ENCODE measurements around the gene FLAD1. TPM values are rescaled to one million over a fixed set of nuclear protein-coding genes. Genes with fewer than 3 reads are reported as not detected.

The FLAD1 gene
- total RNA-seq, 1 experiment from 2014 or later = 39.9 TPM

DNA sequence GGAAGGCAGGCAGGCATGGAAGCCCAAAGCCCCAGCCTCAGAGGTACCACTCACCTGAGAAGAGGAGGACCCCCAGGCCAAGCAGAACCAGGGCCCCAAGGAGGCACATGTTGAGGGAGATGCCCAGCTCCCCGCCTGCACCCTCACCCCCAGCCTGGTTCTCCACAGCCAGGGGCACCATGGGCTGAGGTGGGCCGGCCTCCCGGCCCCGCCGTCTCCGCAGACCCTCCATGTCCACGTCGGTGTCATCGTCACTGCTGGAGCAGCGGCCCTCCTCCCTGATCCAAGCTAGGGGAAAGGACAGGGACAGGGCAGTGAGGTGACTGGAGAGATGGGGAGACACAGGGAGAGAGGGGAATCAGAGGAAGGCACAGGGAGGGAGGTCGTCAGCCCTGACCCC is 35.1 kb upstream of the FLAD1 start:
- no peak for DNase-seq (ENCODE audit: low spot score)
- in situ Hi-C loops (cut with HindIII; ENCODE audit: low sequenced_read_pairs) = no loop called here

- no peak for DNase-seq (ENCODE audit: low spot score)
- in situ Hi-C loops (cut with HindIII; ENCODE audit: low sequenced_read_pairs) = no loop called here
These were observed 31.1 kb upstream of the FLAD1 start for GRCh38 chr1:154951901-154952657.

DNA sequence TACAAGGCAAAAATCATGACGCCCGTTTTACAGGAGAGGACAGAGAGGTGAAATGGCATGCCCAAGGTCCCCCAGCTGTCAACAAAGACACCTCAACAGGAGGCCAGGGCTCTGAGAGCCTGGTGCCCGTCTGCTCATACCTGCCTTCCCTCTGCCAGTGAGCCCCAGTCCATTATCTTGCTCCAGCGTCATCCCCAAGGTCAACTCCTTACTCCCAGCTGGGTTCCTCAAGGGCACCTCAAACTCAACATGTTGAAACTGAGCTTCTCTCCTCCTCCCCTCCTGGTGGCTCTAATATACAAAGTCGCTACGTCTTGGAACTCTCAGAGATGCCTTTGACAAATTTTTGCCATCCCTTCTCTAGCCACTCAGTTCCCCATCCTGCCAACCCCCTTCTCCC is 30.5 kb upstream of the FLAD1 start:
- in situ Hi-C loops (cut with HindIII; ENCODE audit: low sequenced_read_pairs) = no loop called here
- no peak for DNase-seq (ENCODE audit: low spot score)

GRCh38 chr1:154953611-154954038 is 29.5 kb upstream of the FLAD1 start:
- in situ Hi-C loops (cut with HindIII; ENCODE audit: low sequenced_read_pairs) = no loop called here
- no peak for DNase-seq (ENCODE audit: low spot score)

- peak; percentile 19 for DNase-seq (ENCODE audit: low spot score)
- in situ Hi-C loops (cut with HindIII; ENCODE audit: low sequenced_read_pairs) = no loop called here
These were observed 28.6 kb upstream of the FLAD1 start for GRCh38 chr1:154954541-154954940.

- DNase-seq (ENCODE audit: low spot score) = peak; percentile 98
- in situ Hi-C loops (cut with HindIII; ENCODE audit: low sequenced_read_pairs) = no loop called here
These were observed 28.0 kb upstream of the FLAD1 start for GRCh38 chr1:154955039-154955717.

DNA sequence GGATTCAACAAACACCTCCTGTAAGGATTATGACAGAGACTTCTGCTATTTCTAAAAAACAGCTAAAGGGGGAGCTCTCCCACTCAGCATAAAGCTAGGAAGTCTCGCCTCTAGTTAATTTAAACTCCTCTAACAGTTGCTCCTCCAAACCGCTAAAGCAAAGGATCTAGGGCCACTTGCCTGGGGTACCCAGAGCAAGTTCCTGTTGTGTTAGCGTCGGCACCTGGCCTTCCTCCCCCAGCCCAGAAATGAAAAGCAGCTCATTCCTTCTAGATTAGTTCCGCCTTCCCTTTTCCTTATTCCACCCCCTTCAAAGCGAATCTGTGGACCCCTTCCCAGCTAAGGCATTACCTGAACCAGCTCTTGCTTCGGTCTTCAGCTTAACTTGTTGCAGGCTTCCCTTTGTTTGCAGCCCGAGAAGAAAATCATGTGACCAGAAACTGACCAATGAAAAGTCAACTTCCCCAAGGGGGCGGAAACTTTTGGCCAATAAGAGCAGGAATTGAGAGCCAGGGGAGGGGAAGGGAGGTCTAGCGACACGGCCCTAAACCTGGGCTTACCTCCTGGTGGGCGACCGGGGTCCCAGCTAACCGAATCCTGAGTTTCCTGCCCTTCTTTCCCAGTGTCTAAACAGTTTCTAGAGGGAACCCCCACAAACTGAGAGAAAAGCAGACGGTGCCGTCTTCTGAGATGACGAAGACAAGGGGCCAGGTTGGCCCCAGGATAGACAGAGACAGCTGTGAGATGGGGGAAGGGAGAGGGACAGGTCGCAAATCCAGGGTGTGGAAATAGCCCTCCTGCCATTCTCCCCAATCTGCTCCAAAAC is 27.2 kb upstream of the FLAD1 start, which contains the start of gene PBXIP1:
Gene PBXIP1 (minus strand): TSS at position 382 of the 826 bp plus-strand sequence. CDS start 2,378 bp downstream, outside the sequence.
- in situ Hi-C loops (cut with HindIII; ENCODE audit: low sequenced_read_pairs) = no loop called here
- peak; percentile 93 for DNase-seq (ENCODE audit: low spot score)

DNA sequence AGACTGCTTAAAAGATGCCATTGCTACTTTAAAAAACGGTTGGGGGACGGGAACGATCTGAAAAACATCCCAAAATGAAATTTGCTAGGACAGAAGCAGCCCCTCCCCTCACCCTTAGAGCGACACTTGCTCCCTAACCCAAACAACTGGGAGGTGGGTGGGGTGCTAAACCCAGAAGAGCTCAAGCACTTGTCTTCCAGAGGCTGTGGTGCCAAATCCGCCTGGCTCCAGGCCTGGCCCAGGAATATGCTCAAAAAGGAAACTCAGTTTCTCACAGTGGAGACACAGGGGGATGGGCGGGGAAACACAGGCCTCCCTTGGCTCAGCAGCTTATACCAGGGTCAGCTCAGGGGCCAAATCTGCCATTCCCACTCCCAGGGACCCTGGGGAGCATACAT is 26.6 kb upstream of the FLAD1 start:
- peak; percentile 46 for DNase-seq (ENCODE audit: low spot score)
- in situ Hi-C loops (cut with HindIII; ENCODE audit: low sequenced_read_pairs) = no loop called here

DNA sequence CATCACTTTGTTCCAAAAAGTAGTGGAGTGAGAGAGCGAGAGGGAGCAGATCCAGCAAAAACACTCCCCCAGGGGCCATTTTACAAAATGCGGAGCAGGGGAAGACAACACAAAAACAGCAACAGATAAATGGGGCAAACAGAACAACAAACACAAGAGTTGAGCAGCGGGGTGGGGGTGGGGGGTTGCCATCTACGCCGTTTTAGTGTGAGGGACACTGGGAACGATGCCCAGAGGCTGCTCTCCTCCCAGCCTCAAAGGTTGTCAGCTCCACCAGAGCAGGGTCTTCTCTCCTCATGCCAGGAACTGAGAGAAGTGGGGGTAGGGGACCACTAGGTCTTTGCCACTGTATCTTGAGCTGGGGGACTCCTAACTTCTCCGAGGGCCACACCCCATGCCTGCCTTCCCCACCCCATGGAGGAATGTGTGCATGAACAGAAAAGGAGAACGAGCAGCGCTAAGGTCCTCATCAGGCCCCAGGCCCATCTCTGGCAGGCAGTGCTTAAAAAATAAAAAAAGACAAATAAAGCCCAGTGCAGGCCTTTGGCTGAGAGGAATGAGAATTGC is 26.0 kb upstream of the FLAD1 start:
- in situ Hi-C loops (cut with HindIII; ENCODE audit: low sequenced_read_pairs) = no loop called here
- DNase-seq (ENCODE audit: low spot score) = no peak

DNA sequence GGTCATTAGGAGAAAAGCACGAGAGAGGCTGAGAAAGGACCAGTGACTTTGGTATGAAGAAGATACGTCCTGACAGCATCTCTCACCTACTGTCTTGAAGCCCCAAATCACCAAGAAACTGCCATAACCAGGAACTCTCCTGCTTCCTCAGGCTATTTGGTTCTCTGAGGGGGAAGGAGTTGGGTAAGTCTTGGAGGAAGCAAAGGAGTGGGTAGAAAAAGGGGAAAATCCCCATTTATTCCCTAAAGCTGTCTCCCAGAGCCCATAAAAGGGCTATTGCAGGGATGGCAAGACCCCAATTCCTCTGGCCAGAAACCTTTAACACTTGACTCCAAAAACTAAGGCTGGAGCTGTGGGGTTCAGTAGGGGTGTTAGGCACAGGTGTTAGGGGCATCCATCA is 25.1 kb upstream of the FLAD1 start:
- in situ Hi-C loops (cut with HindIII; ENCODE audit: low sequenced_read_pairs) = no loop called here
- no peak for DNase-seq (ENCODE audit: low spot score)

GRCh38 chr1:154958681-154959425 is 24.3 kb upstream of the FLAD1 start:
- no peak for DNase-seq (ENCODE audit: low spot score)
- in situ Hi-C loops (cut with HindIII; ENCODE audit: low sequenced_read_pairs) = no loop called here

DNA sequence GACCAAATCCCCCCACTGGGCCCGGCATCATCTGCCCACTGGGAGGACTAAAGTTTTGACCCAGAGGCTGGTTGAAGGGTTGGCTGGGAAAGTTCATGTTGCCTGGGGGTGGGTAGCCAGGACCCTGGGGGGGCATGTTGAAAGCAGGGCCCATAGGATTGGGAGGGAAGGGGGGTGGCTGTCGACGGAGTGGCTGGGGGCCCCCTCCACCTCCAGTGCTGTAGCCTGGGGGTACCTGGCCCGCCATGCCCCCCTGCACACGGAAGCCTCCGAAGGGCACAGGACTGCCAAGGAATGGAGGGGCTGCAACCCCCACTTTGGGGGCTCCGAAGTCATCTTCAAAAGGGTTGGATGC is 23.7 kb upstream of the FLAD1 start:
- in situ Hi-C loops (cut with HindIII; ENCODE audit: low sequenced_read_pairs) = no loop called here
- DNase-seq (ENCODE audit: low spot score) = no peak

DNA sequence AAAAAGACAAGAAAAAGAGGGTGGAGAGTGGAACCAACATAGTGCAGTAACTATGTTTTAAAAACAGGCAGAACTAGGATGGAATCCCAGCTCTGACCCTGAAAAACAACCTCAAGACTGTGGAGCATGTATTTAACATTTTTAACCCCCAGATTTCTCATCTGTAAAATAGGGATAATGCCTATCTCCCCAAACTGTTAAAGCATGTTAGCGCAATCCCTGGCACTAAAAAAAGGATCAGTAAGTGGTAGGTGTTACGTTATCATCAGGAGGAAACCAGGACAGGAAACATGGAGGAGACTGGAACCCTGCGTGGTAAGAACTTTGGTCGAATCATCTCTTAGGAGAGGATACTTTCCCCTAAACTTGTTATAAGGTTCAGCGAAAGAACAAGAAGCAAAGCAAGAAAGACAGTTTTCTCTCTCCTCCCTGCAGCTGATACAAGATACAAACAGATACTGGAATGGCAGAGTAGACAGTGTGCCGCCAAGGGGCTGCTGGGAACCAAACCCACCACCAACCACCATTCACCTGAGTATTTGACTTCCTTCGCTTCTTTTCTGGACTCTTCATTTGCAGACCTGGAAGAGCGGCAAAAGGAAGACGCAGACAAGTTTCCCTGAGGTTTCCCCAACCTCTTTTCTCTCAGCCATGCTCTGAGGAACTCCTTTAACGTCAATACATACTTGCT is 22.6 kb upstream of the FLAD1 start:
- in situ Hi-C loops (cut with HindIII; ENCODE audit: low sequenced_read_pairs) = no loop called here
- no peak for DNase-seq (ENCODE audit: low spot score)

DNA sequence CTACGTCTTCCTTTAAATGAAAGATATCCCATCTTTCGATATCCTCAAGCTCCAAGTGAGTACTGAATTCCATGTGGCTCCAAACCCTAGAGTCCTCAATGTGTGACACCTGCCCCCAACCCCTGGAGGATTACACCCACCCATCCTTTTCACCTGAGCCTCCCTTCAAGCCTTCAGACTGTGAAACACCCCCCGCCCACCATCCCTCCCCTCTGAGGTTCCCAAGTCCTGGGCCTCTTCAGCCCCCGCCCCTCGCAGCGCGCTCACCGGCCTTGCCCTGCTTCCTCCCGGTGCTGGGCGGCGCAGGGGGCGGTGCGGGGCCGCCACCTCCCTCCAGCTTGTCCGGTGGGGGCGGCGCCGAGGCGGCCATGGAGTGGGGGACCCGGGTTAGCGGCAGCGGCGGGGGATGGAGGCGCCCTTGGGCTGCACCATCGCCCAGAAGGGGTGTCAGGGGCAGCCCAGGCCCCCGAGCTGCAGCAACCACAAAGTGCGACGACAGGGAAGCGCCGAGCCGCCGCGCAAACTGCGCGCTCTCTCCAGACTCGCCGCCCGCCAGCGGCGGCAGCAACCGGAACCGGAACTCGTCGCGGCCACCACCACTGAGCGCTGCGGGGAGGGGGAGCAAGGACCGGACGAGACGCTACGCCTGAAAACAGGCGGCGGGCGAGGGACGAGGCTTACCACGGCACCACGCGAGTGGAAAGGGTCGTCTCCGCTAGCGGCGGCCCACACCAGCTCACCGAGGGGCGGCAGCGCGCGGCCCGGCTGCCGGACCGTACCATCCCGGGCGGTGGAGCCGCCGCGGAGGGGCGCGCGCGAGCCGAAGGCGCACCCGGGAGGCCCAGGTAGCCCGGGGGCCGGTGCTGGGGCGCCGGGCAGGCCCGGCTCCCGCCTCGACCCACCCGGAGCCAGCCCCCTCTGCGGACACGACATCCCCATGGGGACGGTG is 21.7 kb upstream of the FLAD1 start, which contains the start of gene PYGO2:
Gene PYGO2 (minus strand): TSS at position 576 of the 949 bp plus-strand sequence. CDS start 206 bp downstream, at position 370.
- in situ Hi-C loops (cut with HindIII; ENCODE audit: low sequenced_read_pairs) = no loop called here
- DNase-seq (ENCODE audit: low spot score) = peak; percentile 73

DNA sequence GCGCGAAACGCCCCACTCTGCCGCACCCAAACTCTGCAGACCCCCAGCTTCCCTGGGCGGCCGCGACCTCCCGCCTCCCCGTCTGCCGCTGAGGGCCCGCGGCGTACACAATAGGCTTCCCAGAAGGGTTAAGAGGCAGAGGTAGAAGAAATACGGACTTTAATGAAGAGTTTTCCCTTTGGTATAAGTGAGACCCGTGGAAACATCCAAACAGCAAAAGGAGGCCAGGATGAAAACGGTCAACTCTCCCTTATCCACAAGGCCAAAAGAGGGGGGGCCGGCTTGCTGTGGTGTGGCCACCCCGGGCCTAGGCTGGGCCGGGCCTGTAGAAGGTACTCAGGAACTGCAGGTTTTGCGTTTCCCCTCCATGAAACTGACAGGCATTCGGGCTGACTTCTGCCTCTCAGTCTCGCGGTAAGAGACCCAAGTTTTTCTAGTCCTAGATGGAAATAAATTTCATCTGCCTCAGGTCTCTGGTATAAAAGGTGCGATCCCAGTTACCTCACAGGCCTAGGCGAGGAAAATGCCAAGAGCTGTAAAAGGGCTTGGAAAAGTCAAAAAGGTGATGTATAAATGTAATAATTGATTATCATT is 20.9 kb upstream of the FLAD1 start:
- DNase-seq (ENCODE audit: low spot score) = peak; percentile 54
- in situ Hi-C loops (cut with HindIII; ENCODE audit: low sequenced_read_pairs) = no loop called here

- no peak for DNase-seq (ENCODE audit: low spot score)
- in situ Hi-C loops (cut with HindIII; ENCODE audit: low sequenced_read_pairs) = no loop called here
These were observed 20.3 kb upstream of the FLAD1 start for GRCh38 chr1:154962795-154963330.

DNA sequence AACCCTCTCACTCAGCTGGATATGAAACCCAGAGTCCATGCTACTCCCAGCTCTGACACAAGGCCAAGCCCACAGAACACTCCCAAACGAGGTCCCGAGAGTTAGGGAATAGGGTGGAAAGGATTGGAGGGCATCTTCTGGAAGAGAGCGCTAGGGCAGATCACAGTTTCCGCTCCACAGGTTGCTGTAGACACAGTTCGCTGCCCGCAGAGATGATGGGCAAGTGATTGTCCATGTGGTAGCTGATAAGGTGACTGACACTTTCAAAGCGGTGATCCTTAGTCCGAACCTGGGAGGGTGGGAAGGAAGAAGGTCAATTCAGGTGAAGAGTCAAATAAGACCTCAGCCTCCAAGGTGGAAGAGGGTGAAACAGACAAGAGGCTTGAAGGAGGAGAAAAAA is 19.5 kb upstream of the FLAD1 start:
- in situ Hi-C loops (cut with HindIII; ENCODE audit: low sequenced_read_pairs) = no loop called here
- DNase-seq (ENCODE audit: low spot score) = no peak

Measured in G401 (cell line).